Thyroid gland (tissue), 4 donors: ENCODE data around the gene APOBEC2. TPM values are rescaled to one million over a fixed set of nuclear protein-coding genes. Genes with fewer than 3 reads are reported as not detected.
A peak's percentile ranks its signal among the peaks of the same experiment; 100 is the strongest.

Experiments used
- DNase-seq, 2 donors: peaks; one replicate each; pipeline ENCODE4 v3.0.0-alpha.2; 2019
- H3K27ac ChIP-seq, 3 donors: fragments of 200-600 bp; sonication (generic); 1 replicate in 2 of 3; 2 replicates in 1 of 3; pipeline ENCODE4 v1.5.1; 2016 to 2019; ENCODE audit warnings: mild to moderate bottlenecking in 1 of 3, moderate library complexity in 1 of 3
- H3K27me3 ChIP-seq: fragments of 200-600 bp; sonication (generic); one replicate; pipeline ENCODE4 v1.5.1; 2019
- H3K36me3 ChIP-seq, 2 donors: fragments of 200-600 bp; sonication (generic); one replicate each; pipeline ENCODE4 v1.5.1; 2016 to 2019
- H3K4me1 ChIP-seq, 2 donors: fragments of 200-600 bp; sonication (generic); one replicate each; pipeline ENCODE4 v1.5.1; 2017 to 2019
- H3K4me3 ChIP-seq, 3 donors: fragments of 200-600 bp; sonication (generic); replicated peaks in 1 of 3; 1 replicate in 2 of 3; 2 replicates in 1 of 3; pipeline ENCODE4 v1.5.1; 2016; ENCODE audit warnings: mild to moderate bottlenecking in 1 of 3
- H3K9me3 ChIP-seq: fragments of 200-600 bp; sonication (generic); one replicate; pipeline ENCODE4 v1.5.1; 2017
- CTCF ChIP-seq, 6 experiments: fragments of 200-600 bp in 3 of 6; fragments of 450-650 bp in 3 of 6; sonication (generic) in 3 of 6; IDR thresholded peaks; one replicate each; pipeline ENCODE4 v1.5.1; 2016 to 2019; ENCODE audit warnings: antibody characterized with exemption in 6 of 6, mild to moderate bottlenecking in 2 of 6, inconsistent platforms in 1 of 6, moderate library complexity in 1 of 6
- POLR2A ChIP-seq, 2 donors: fragments of 450-650 bp; IDR thresholded peaks; one replicate each; pipeline ENCODE4 v1.6.1; 2017; ENCODE audit warnings: antibody characterized with exemption in 2 of 2, mild to moderate bottlenecking in 2 of 2, moderate library complexity in 1 of 2
- WGBS, 2 donors: methylation state at CpG; one replicate each; pipeline ENCODE4 v1.1.5; 2017; 5-methylcytosine and 5-hydroxymethylcytosine counted together
- intact Hi-C: fragments of 100-400 bp; cut with DNase I; formaldehyde crosslinking; loops from one replicate; pipeline ENCODE4 v1.15.1; 2023
- total RNA-seq, 4 donors: library from RNA; depleted of rRNA; stranded (reverse); fragments of >200 nt; gene quantifications; one replicate each; pipeline ENCODE4 v1.2.3, GENCODE V29; 2016

APOBEC2 gene
- total RNA-seq, 4 donors from 2014 or later = not detected

- Histone ChIP-seq H3K27me3 (no peaks in the 10 kb centered on the region), H3K27ac (peak overlapping the region; percentile 17 to 21 (median 18)), H3K36me3 (peaks cover 48 to 58% of the 10 kb centered on the region in 2 donors), H3K4me1 (peaks cover 30 to 38% of the 10 kb centered on the region in 2 donors), H3K9me3 (no peaks in the 10 kb centered on the region), H3K4me3 (no peak overlapping the region)
- DNase-seq = peak; percentile 58 to 72
- WGBS, 2 donors = 51 to 55% methylated on average over 4 of the region's 4 CpGs
- TF ChIP-seq POLR2A (IDR thresholded peaks at IDR 0.05) (no peak), CTCF (IDR thresholded peaks at IDR 0.05) (peak in 3 of 6 experiments; percentile 24 to 35 (median 35))
- intact Hi-C loops = no loop called here
Measured at GRCh38 chr6:41092421-41093140, 39.6 kb downstream of the APOBEC2 start.

- no peak for DNase-seq
- Histone ChIP-seq H3K4me1 (peaks cover 30 to 37% of the 10 kb centered on the region in 2 donors), H3K27me3 (no peaks in the 10 kb centered on the region), H3K9me3 (no peaks in the 10 kb centered on the region), H3K36me3 (peaks cover 54 to 61% of the 10 kb centered on the region in 2 donors), H3K27ac (peak overlapping the region in 1 of 3 donors; percentile 18), H3K4me3 (no peak overlapping the region)
- TF ChIP-seq POLR2A (IDR thresholded peaks at IDR 0.05) (no peak), CTCF (IDR thresholded peaks at IDR 0.05) (no peak)
- 94 to 95% methylated on average over 6 of the region's 6 CpGs for WGBS, 2 donors
- intact Hi-C loops = no loop called here
Measured at GRCh38 chr6:41093729-41094128, 40.7 kb downstream of the APOBEC2 start.

- no peak for TF ChIP-seq POLR2A (IDR thresholded peaks at IDR 0.05)
- no peak for TF ChIP-seq CTCF (IDR thresholded peaks at IDR 0.05)
- intact Hi-C loops = no loop called here
- no peaks in the 10 kb centered on the region for H3K27me3 ChIP-seq
- WGBS, 2 donors = 89 to 92% methylated on average over 5 of the region's 5 CpGs
- no peaks in the 10 kb centered on the region for H3K9me3 ChIP-seq
- peak overlapping the region in 2 of 3 donors; percentile 38 to 82 for H3K27ac ChIP-seq
- peaks cover 11 to 14% of the 10 kb centered on the region in 2 donors for H3K4me1 ChIP-seq
- H3K36me3 ChIP-seq = peaks cover 46 to 52% of the 10 kb centered on the region in 2 donors
- DNase-seq = no peak
- no peak overlapping the region for H3K4me3 ChIP-seq
Measured at GRCh38 chr6:41097467-41098090, 44.6 kb downstream of the APOBEC2 start.

- peak overlapping the region in 2 of 3 donors; percentile 38 to 82 for H3K27ac ChIP-seq
- H3K4me1 ChIP-seq = peaks cover 7 to 8% of the 10 kb centered on the region in 2 donors
- no peak overlapping the region for H3K4me3 ChIP-seq
- intact Hi-C loops = no loop called here
- no peaks in the 10 kb centered on the region for H3K27me3 ChIP-seq
- WGBS, 2 donors = 24 to 35% methylated on average over 3 of the region's 3 CpGs
- H3K36me3 ChIP-seq = peaks cover 41 to 49% of the 10 kb centered on the region in 2 donors
- DNase-seq = peak; percentile 55 to 64
- no peaks in the 10 kb centered on the region for H3K9me3 ChIP-seq
- TF ChIP-seq POLR2A (IDR thresholded peaks at IDR 0.05) (no peak), CTCF (IDR thresholded peaks at IDR 0.05) (no peak)
Measured at GRCh38 chr6:41098366-41098765, 45.4 kb downstream of the APOBEC2 start.

GRCh38 chr6:41100871-41101287 lies 47.9 kb downstream of the APOBEC2 start:
- Histone ChIP-seq H3K27ac (no peak overlapping the region), H3K4me3 (no peak overlapping the region), H3K36me3 (peaks cover 16 to 23% of the 10 kb centered on the region in 2 donors), H3K4me1 (peaks cover 7 to 14% of the 10 kb centered on the region in 2 donors), H3K27me3 (no peaks in the 10 kb centered on the region), H3K9me3 (no peaks in the 10 kb centered on the region)
- intact Hi-C loops = no loop called here
- TF ChIP-seq CTCF (IDR thresholded peaks at IDR 0.05) = no peak
- TF ChIP-seq POLR2A (IDR thresholded peaks at IDR 0.05) = no peak
- DNase-seq = no peak
- WGBS, 2 donors = 82 to 84% methylated on average over 31 to 32 of the region's 42 CpGs
